Gastrocnemius medialis (tissue), 4 donors: ENCODE data around the gene BBS1.

Source experiments
- POLR2A ChIP-seq, 2 donors: fragments of 450-650 bp; IDR thresholded peaks; one replicate each; pipeline ENCODE4 v1.6.1; 2017; ENCODE audit warnings: antibody characterized with exemption in 2 of 2, mild to moderate bottlenecking in 2 of 2, moderate library complexity in 2 of 2
- TF ChIP-seq, protein P1 (sequence below), 5 experiments: fragments of 450-650 bp in 3 of 5; fragments of 200-600 bp in 2 of 5; sonication (generic) in 2 of 5; IDR thresholded peaks in 4 of 5; conservative IDR thresholded peaks in 1 of 5; 1 replicate in 4 of 5; 2 replicates in 1 of 5; pipeline ENCODE4 v1.5.1; 2016 to 2019; ENCODE audit warnings: antibody characterized with exemption in 5 of 5, mild to moderate bottlenecking in 3 of 5, moderate library complexity in 3 of 5

DNA sequence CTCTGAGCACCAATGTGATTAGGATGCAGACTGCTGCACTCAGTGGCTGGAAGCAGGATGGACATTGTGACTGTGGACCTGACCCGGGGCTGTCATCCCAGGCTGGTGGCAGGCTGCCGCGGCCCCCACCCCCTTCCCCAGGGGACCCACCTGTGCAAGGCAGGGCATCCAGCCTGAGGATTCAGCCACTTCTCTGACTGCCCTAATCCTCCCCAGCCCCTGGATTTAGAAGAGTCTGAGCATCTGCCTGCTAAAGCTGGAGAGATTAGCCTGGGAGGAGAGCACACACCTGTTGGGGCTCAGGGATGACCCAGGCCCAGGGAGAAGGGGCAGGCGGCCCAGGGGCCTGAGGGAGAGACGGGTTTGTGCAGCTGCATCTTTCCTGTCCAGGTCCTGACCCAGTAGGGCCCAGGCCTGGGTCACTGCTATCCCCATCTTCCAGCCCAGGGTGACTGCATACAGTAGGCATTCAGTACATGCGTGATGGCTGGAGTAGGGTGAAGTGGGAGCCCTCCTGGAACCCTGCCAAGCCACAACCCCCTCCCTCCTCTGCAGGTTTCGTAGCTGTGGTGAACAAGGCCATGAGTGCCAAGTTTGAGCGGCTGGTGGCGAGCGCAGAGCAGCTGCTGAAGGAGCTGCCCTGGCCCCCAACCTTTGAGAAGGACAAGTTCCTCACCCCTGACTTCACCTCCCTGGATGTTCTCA lies 18.1 kb upstream of the BBS1 start:
- TF ChIP-seq, protein P1, sequence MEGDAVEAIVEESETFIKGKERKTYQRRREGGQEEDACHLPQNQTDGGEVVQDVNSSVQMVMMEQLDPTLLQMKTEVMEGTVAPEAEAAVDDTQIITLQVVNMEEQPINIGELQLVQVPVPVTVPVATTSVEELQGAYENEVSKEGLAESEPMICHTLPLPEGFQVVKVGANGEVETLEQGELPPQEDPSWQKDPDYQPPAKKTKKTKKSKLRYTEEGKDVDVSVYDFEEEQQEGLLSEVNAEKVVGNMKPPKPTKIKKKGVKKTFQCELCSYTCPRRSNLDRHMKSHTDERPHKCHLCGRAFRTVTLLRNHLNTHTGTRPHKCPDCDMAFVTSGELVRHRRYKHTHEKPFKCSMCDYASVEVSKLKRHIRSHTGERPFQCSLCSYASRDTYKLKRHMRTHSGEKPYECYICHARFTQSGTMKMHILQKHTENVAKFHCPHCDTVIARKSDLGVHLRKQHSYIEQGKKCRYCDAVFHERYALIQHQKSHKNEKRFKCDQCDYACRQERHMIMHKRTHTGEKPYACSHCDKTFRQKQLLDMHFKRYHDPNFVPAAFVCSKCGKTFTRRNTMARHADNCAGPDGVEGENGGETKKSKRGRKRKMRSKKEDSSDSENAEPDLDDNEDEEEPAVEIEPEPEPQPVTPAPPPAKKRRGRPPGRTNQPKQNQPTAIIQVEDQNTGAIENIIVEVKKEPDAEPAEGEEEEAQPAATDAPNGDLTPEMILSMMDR (IDR thresholded peaks at IDR 0.05 in 4 of 5, conservative IDR thresholded peaks at IDR 0.05 in 1 of 5) = no peak
- TF ChIP-seq POLR2A (IDR thresholded peaks at IDR 0.05) = no peak
